ENCODE results near the gene CCT4.

- TF ChIP-seq CTCF (conservative IDR thresholded peaks at IDR 0.05; ENCODE audit: low read length) (no peak), EZH2phosphoT487 (IDR thresholded peaks at IDR 0.05; ENCODE audit: borderline replicate concordance, low read depth, low read length) (no peak)
Observed at GRCh38 chr2:61922714-61923113, 34.3 kb upstream of the CCT4 start.
